Caco-2 (cell line): ENCODE results near the gene PIERCE2. TPM values are rescaled to one million over a fixed set of nuclear protein-coding genes. Genes with fewer than 3 reads are reported as not detected.

ENCODE experiments used
- BruUV-seq: library from RNA; stranded (reverse); fragments of 400-500 nt; replicated peaks from 2 replicates; lab custom pipeline; 2021; lab: Mats Ljungman, UMichigan
- CTCF ChIA-PET: fragments of 300-600 bp; sonication (Branson Sonifier 250); formaldehyde crosslinking; loops from one replicate; lab custom pipeline; 2022; ENCODE audit warnings: antibody characterized with exemption; lab: Charles Lee
- POLR2A ChIA-PET: fragments of 300-600 bp; sonication (Branson Sonifier 250); formaldehyde crosslinking; loops from one replicate; lab custom pipeline; 2022; ENCODE audit warnings: antibody characterized with exemption; lab: Charles Lee
- DNase-seq, 2 experiments: peaks; one replicate each; pipeline versions ENCODE4 v3.0.0 to v3.0.0-alpha.2; 2020 to 2022
- H3K27me3 ChIP-seq: replicated peaks from 2 replicates; pipeline ENCODE4 v1.6.0; 2011; ENCODE audit warnings: low read length; ENCODE audit not compliant: control insufficient read depth, insufficient read depth
- H3K36me3 ChIP-seq: 2 replicates; pipeline ENCODE4 v1.5.1; 2011; ENCODE audit warnings: low read length; ENCODE audit not compliant: control insufficient read depth, insufficient read depth
- H3K4me1 ChIP-seq: fragments of 250-450 bp; sonication (Bioruptor Pico); 2 replicates; pipeline ENCODE4 v1.5.1; 2020; ENCODE audit warnings: mild to moderate bottlenecking
- H3K4me3 ChIP-seq: 2 replicates; pipeline ENCODE4 v1.5.1; 2011; ENCODE audit warnings: low read depth, mild to moderate bottlenecking, control low read depth, low read length
- H3K9me3 ChIP-seq: fragments of 250-450 bp; sonication (Bioruptor Pico); 2 replicates; pipeline ENCODE4 v1.5.1; 2020; ENCODE audit warnings: mild to moderate bottlenecking, moderate library complexity
- H3K27ac Mint-ChIP-seq: one replicate; pipeline ENCODE4 v1.8.0; 2022; ENCODE audit warnings: mixed read lengths; ENCODE audit not compliant: unreplicated experiment
- H3K27me3 Mint-ChIP-seq: one replicate; pipeline ENCODE4 v1.8.0; 2022; ENCODE audit warnings: mixed read lengths; ENCODE audit not compliant: insufficient read depth, unreplicated experiment
- H3K36me3 Mint-ChIP-seq: one replicate; pipeline ENCODE4 v1.8.0; 2022; ENCODE audit warnings: mild to moderate bottlenecking, mixed read lengths; ENCODE audit not compliant: insufficient read depth, unreplicated experiment
- H3K4me1 Mint-ChIP-seq: one replicate; pipeline ENCODE4 v1.8.0; 2022; ENCODE audit warnings: low read depth, mixed read lengths; ENCODE audit not compliant: unreplicated experiment
- H3K4me3 Mint-ChIP-seq: one replicate; pipeline ENCODE4 v1.8.0; 2022; ENCODE audit warnings: mild to moderate bottlenecking, moderate library complexity, mixed read lengths; ENCODE audit not compliant: unreplicated experiment
- H3K9me3 Mint-ChIP-seq: one replicate; pipeline ENCODE4 v1.8.0; 2022; ENCODE audit warnings: mixed read lengths; ENCODE audit not compliant: unreplicated experiment
- CTCF ChIP-seq, 2 experiments: fragments of 200-600 bp in 1 of 2; IDR thresholded peaks; 1 replicate in 1 of 2; 2 replicates in 1 of 2; pipeline versions ENCODE4 v1.5.1 to v1.8.0; 2011 to 2022; ENCODE audit warnings: antibody characterized with exemption in 1 of 2, control low read depth in 1 of 2, inconsistent platforms in 1 of 2, low read depth in 1 of 2, low read length in 1 of 2, mild to moderate bottlenecking in 1 of 2, moderate library complexity in 1 of 2; ENCODE audit not compliant: insufficient read depth in 1 of 2, severe bottlenecking in 1 of 2, unreplicated experiment in 1 of 2
- intact Hi-C: fragments of 100-400 bp; cut with micrococcal nuclease; formaldehyde crosslinking; loops from one replicate; pipeline ENCODE4 v1.10.0; 2022; ENCODE audit not compliant: unreplicated experiment
- total RNA-seq: library from RNA; stranded (reverse); gene quantifications from 2 replicates; pipeline ENCODE4 v1.2.3, GENCODE V29; 2022

The PIERCE2 gene
- total RNA-seq, 1 experiment from 2014 or later, result 1.3 TPM

GRCh38 chr15:55383687-55384086 is 24.6 kb upstream of the PIERCE2 start:
- POLR2A ChIA-PET, result no interaction called here

GRCh38 chr15:55387027-55387426 is 21.3 kb upstream of the PIERCE2 start:
- H3K9me3 ChIP-seq, result no peaks in the 10 kb centered on the region; the same call in 1 of the 2 replicates
- ChIA-PET CTCF (no interaction called here), POLR2A (no interaction called here)
- H3K4me3 ChIP-seq, result no peak overlapping the region
- Mint-ChIP-seq H3K4me3 (no peak overlapping the region), H3K9me3 (no peaks in the 10 kb centered on the region), H3K4me1 (peaks cover 7% of the 10 kb centered on the region), H3K27me3 (no peaks in the 10 kb centered on the region), H3K36me3 (peaks cover 14% of the 10 kb centered on the region), H3K27ac (no peak overlapping the region)
- intact Hi-C loops, result no loop called here
- H3K36me3 ChIP-seq, result no peaks in the 10 kb centered on the region
- no peaks in the 10 kb centered on the region for H3K4me1 ChIP-seq
- TF ChIP-seq CTCF (IDR thresholded peaks at IDR 0.05; ENCODE audit: insufficient read depth in 1 of 2, low read depth in 1 of 2, low read length in 1 of 2, severe bottlenecking in 1 of 2, unreplicated experiment in 1 of 2), result no peak
- no peaks in the 10 kb centered on the region for H3K27me3 ChIP-seq
- DNase-seq, result no peak
- BruUV-seq, result no TSS peak

More at GRCh38 chr15:55383687-55384086, 24.6 kb upstream of the PIERCE2 start:
- H3K27me3 ChIP-seq, result no peaks in the 10 kb centered on the region
- Mint-ChIP-seq H3K27ac (no peak overlapping the region), H3K4me3 (no peak overlapping the region), H3K9me3 (no peaks in the 10 kb centered on the region), H3K36me3 (peaks cover 14% of the 10 kb centered on the region), H3K4me1 (no peaks in the 10 kb centered on the region), H3K27me3 (no peaks in the 10 kb centered on the region)
- intact Hi-C loops, result no loop called here
- no peaks in the 10 kb centered on the region for H3K4me1 ChIP-seq
- no peak for DNase-seq
- BruUV-seq, result no TSS peak
- no peaks in the 10 kb centered on the region for H3K36me3 ChIP-seq
- CTCF ChIA-PET, result interaction anchor here (1.2 kb wide), 1 partner anchor 56 kb away, joined by 3 read pairs; no protein-coding TSS in a partner anchor
- no peaks in the 10 kb centered on the region for H3K9me3 ChIP-seq
- no peak overlapping the region for H3K4me3 ChIP-seq
- no peak for TF ChIP-seq CTCF (IDR thresholded peaks at IDR 0.05; ENCODE audit: insufficient read depth in 1 of 2, low read depth in 1 of 2, low read length in 1 of 2, severe bottlenecking in 1 of 2, unreplicated experiment in 1 of 2)

GRCh38 chr15:55389264-55389607 is 19.1 kb upstream of the PIERCE2 start:
- ChIA-PET POLR2A (no interaction called here), CTCF (no interaction called here)
- no peak overlapping the region for H3K27ac Mint-ChIP-seq
- H3K9me3 Mint-ChIP-seq, result no peaks in the 10 kb centered on the region
- intact Hi-C loops, result no loop called here
- Histone ChIP-seq H3K4me3 (no peak overlapping the region), H3K9me3 (no peaks in the 10 kb centered on the region; the same call in 1 of the 2 replicates), H3K27me3 (no peaks in the 10 kb centered on the region), H3K4me1 (no peaks in the 10 kb centered on the region), H3K36me3 (no peaks in the 10 kb centered on the region)
- peaks cover 12% of the 10 kb centered on the region for H3K36me3 Mint-ChIP-seq
- no peak overlapping the region for H3K4me3 Mint-ChIP-seq
- no peaks in the 10 kb centered on the region for H3K27me3 Mint-ChIP-seq
- no TSS peak for BruUV-seq
- no peak for TF ChIP-seq CTCF (IDR thresholded peaks at IDR 0.05; ENCODE audit: insufficient read depth in 1 of 2, low read depth in 1 of 2, low read length in 1 of 2, severe bottlenecking in 1 of 2, unreplicated experiment in 1 of 2)
- no peak for DNase-seq
- H3K4me1 Mint-ChIP-seq, result peaks cover 14% of the 10 kb centered on the region
